Measurements from ENCODE around the gene MRPL21.
A peak's percentile ranks its signal among the peaks of the same experiment; 100 is the strongest.

Gene MRPL21

GRCh38 chr11:68903288-68904247, at the start of gene MRPL21, which contains the start of gene IGHMBP2:
MRPL21 (minus strand) TSS chr11:68903832; CDS start chr11:68903810, 22 bp downstream.
IGHMBP2 (plus strand) TSS chr11:68903891; CDS start chr11:68903953, 62 bp downstream.
- DNase-seq: peak; percentile 73 to 83

- no peak for DNase-seq
Observed at GRCh38 chr11:68950762-68951161, 47.1 kb upstream of the MRPL21 start.

GRCh38 chr11:68950270-68950669, 46.6 kb upstream of the MRPL21 start:
- no peak for DNase-seq

- no peak for DNase-seq
Observed at GRCh38 chr11:68948935-68949334, 45.3 kb upstream of the MRPL21 start.

GRCh38 chr11:68948496-68948895, 44.9 kb upstream of the MRPL21 start:
- DNase-seq: no peak

GRCh38 chr11:68947151-68947550, 43.5 kb upstream of the MRPL21 start:
- DNase-seq: no peak

GRCh38 chr11:68946416-68947090, 42.9 kb upstream of the MRPL21 start:
- no peak for DNase-seq

GRCh38 chr11:68942751-68943271, 39.2 kb upstream of the MRPL21 start:
- DNase-seq: no peak

GRCh38 chr11:68942095-68942620, 38.5 kb upstream of the MRPL21 start:
- no peak for DNase-seq

- DNase-seq: no peak
Observed at GRCh38 chr11:68941324-68942094, 37.9 kb upstream of the MRPL21 start.

- DNase-seq: no peak
Observed at GRCh38 chr11:68940651-68941323, 37.2 kb upstream of the MRPL21 start.

GRCh38 chr11:68939583-68940555, 36.2 kb upstream of the MRPL21 start:
- no peak for DNase-seq

- DNase-seq: no peak
Observed at GRCh38 chr11:68938816-68939582, 35.4 kb upstream of the MRPL21 start.

GRCh38 chr11:68938088-68938487, 34.5 kb upstream of the MRPL21 start:
- DNase-seq: no peak

- DNase-seq: no peak
Observed at GRCh38 chr11:68936676-68937620, 33.3 kb upstream of the MRPL21 start.

GRCh38 chr11:68936358-68936636, 32.7 kb upstream of the MRPL21 start:
- DNase-seq: no peak

GRCh38 chr11:68935516-68936357, 32.1 kb upstream of the MRPL21 start:
- no peak for DNase-seq

GRCh38 chr11:68935066-68935465, 31.4 kb upstream of the MRPL21 start:
- DNase-seq: no peak

All from NCI-H2081 (cell line).